ENCODE measurements around the gene FRK.

FRK gene

GRCh38 chr6:115887891-115888290 lies 172.8 kb downstream of the FRK start:
- DNase-seq (ENCODE audit: low read depth) = no peak

GRCh38 chr6:115885636-115886366 lies 174.9 kb downstream of the FRK start:
- no peak for DNase-seq (ENCODE audit: low read depth)

GRCh38 chr6:115882771-115883170 lies 177.9 kb downstream of the FRK start:
- no peak for DNase-seq (ENCODE audit: low read depth)

- DNase-seq (ENCODE audit: low read depth) = no peak
These were observed 178.5 kb downstream of the FRK start for GRCh38 chr6:115882174-115882573.

Data from stimulated activated CD8-positive, alpha-beta memory T cell treated with anti-CD3 and anti-CD28 coated beads, Interleukin-12 subunit alpha, Interleukin-12 subunit beta, amount 100 ng/mL, for 1 hour (primary cell).